Activated naive CD4-positive, alpha-beta T cell treated with anti-CD3 and anti-CD28 coated beads for 36 hours (primary cell): ENCODE results near the gene ITPRIP. TPM values are rescaled to one million over a fixed set of nuclear protein-coding genes. Genes with fewer than 3 reads are reported as not detected.

Experiments
- CTCF ChIA-PET: fragments of 350-600 bp; sonication (Branson Sonifier 250); formaldehyde crosslinking; loops from one replicate; lab custom pipeline; 2021; ENCODE audit warnings: antibody characterized with exemption; lab: Charles Lee
- DNase-seq: peaks from one replicate; pipeline ENCODE4 v3.0.0-alpha.2; 2020
- H3K27ac Mint-ChIP-seq: one replicate; pipeline ENCODE4 v1.8.0; 2021; ENCODE audit warnings: mild to moderate bottlenecking, mixed read lengths
- H3K27me3 Mint-ChIP-seq: one replicate; pipeline ENCODE4 v1.8.0; 2021; ENCODE audit warnings: low read depth, mixed read lengths
- H3K36me3 Mint-ChIP-seq: one replicate; pipeline ENCODE4 v1.8.0; 2021; ENCODE audit warnings: low read depth, mixed read lengths
- H3K4me1 Mint-ChIP-seq: one replicate; pipeline ENCODE4 v1.8.0; 2021; ENCODE audit warnings: low read depth, mixed read lengths
- H3K4me3 Mint-ChIP-seq: one replicate; pipeline ENCODE4 v1.8.0; 2021; ENCODE audit warnings: mild to moderate bottlenecking, moderate library complexity, mixed read lengths
- H3K9me3 Mint-ChIP-seq: one replicate; pipeline ENCODE4 v1.8.0; 2021; ENCODE audit warnings: mixed read lengths
- intact Hi-C: fragments of 100-400 bp; cut with micrococcal nuclease; formaldehyde crosslinking; loops from one replicate; pipeline ENCODE4 v1.15.1; 2023
- total RNA-seq, 2 experiments: library from RNA; stranded (reverse); gene quantifications; one replicate each; pipeline ENCODE4 v1.2.3, GENCODE V29; 2021

ITPRIP gene
- total RNA-seq, 2 experiments from 2014 or later: 24.5 to 25.3 TPM

DNA sequence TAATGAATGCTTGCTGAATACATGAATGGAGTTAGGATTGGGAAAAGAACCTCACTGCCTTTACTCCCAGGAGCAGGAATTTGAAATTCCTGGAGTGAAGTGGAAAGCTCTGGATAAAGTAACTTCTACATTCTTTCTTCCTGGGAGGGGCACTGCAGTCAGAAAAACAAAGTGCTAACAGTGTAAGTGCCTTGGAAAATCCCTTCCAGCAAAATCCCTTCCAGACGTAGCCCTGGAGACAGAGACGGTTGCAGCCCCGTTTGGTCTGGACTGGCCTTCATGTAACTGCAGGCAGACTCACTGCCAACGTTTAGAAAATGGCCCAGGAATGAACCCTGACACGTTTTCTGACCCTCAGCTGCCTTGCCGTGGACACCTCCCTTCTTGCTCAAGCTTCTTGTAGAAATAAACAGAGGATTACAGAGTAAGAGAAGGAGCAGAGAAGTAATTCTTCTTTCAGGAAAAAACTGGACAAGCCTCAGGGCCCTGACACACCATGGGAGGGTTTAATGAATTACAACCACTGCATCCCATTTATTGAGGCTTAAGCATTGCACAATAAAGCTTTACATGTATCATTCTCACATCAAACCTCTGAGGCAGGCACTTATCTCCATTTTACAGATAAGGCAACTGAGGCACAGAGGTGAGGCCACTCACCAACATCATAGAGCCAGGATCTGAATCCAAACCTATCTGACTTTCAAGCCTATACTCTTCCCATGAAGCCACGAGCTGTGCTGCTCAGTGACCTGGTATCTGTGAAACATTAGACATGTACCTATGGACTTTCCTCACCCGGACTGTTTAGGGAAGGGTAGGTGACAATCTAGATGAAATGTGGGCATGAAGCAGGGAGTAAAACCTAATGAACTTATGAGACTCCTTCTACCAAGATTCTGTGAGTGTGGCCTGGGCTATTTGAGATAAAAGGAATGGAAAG lies 7.8 kb downstream of the ITPRIP start:
- H3K27me3 Mint-ChIP-seq: no peaks in the 10 kb centered on the region
- H3K27ac Mint-ChIP-seq: peak overlapping the region; percentile 96
- peaks cover 98% of the 10 kb centered on the region for H3K4me1 Mint-ChIP-seq
- intact Hi-C loops: loop anchor here (10.0 kb wide), 1 partner anchor 636 kb away; no protein-coding TSS in a partner anchor
- no peaks in the 10 kb centered on the region for H3K9me3 Mint-ChIP-seq
- H3K36me3 Mint-ChIP-seq: peaks cover 12% of the 10 kb centered on the region
- H3K4me3 Mint-ChIP-seq: no peak overlapping the region
- no peak for DNase-seq
- CTCF ChIA-PET: interaction anchor here (0.8 to 11.4 kb wide), 7 partner anchors 9 to 55 kb away, joined by 3 to 63 read pairs (median 3); partner anchors contain the start of genes CFAP58 and ITPRIP

DNA sequence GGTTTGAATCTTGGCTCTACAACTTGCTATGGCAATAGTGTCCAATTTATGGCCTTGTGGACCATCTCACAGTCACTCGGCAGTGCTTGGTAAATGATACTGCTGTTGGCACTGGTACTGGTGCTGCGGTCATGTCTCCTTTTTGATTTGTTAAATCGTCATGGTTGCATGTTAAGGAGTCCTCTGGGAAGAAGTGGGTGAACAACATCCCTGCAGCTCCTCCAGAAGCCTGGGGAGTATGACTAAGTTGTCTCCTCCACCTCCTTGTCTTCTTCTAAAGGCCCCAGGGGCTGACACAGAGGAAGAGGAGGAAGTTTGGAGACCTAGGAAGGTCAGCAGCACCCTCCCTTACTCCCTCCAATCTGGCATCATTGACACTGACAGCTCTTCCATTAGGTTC lies 8.5 kb downstream of the ITPRIP start:
- Mint-ChIP-seq H3K36me3 (peaks cover 15% of the 10 kb centered on the region), H3K27me3 (no peaks in the 10 kb centered on the region), H3K27ac (peak overlapping the region; percentile 96), H3K4me3 (no peak overlapping the region), H3K4me1 (peaks cover 98% of the 10 kb centered on the region), H3K9me3 (no peaks in the 10 kb centered on the region)
- CTCF ChIA-PET: interaction anchor here (0.8 to 11.4 kb wide), 7 partner anchors 9 to 55 kb away, joined by 3 to 63 read pairs (median 3); partner anchors contain the start of gene ITPRIP
- intact Hi-C loops: loop anchor here (1.0 to 10.0 kb wide), 8 partner anchors 9 to 635 kb away; partner anchors contain the start of genes CFAP43, ITPRIP and STN1
- no peak for DNase-seq

DNA sequence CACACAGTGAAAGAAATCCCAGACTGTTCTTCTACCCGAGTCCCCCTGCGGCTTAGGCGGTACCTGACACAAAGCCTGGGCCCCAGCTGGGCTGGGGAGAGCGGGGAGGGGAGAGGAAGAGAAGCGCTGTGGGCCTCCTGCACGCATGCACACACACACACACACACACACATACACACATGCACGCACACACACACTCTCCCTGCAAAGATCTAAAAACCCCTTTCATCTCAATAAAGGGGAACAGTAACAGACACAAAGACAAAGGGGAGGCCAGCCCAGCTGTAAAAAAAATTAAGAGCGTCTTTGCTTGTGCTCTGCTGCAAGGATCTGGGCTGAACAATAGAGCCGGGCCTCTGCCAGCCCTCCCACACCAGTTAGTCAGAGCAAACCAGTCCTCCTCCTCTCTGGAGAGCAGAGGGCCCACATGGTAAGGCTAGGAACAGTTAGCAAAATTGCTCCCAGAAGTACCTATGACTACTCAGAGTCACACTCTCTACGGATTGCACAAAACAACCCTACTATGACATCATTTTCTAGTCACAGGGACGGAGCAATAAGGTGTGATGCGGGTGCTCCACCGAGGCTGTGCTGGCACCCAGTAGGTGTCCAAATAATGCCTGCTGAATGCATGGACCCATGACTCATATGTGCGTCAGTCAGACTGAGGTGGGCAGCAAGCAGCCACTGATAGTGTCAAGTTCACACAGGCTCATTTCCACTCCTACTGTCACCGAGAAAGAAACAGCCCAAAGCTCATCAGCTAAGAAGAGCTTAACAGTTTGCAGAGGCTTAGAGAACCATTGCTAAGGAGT lies 9.2 kb downstream of the ITPRIP start:
- intact Hi-C loops: loop anchor here (1.0 kb wide), 7 partner anchors 9 to 411 kb away; partner anchors contain the start of genes CFAP43, ITPRIP and STN1
- H3K4me3 Mint-ChIP-seq: peak overlapping the region; percentile 72
- peaks cover 98% of the 10 kb centered on the region for H3K4me1 Mint-ChIP-seq
- no peaks in the 10 kb centered on the region for H3K27me3 Mint-ChIP-seq
- CTCF ChIA-PET: interaction anchor here (0.8 to 11.4 kb wide), 7 partner anchors 10 to 54 kb away, joined by 3 to 63 read pairs (median 3); partner anchors contain the start of gene ITPRIP
- peak overlapping the region; percentile 96 for H3K27ac Mint-ChIP-seq
- no peaks in the 10 kb centered on the region for H3K9me3 Mint-ChIP-seq
- H3K36me3 Mint-ChIP-seq: peaks cover 20% of the 10 kb centered on the region
- DNase-seq: peak; percentile 94

DNA sequence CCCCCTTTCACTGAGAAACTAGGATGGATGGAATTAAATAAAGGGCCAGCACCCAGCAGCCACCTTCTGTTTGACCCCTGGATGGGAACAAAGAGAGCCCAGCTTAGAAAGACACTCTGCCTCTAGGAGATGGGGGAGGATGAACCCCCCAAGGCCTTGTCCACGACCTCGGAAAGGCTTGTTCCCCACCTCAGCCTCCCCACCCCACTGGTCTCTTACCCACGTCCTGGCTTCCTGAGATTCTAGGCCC lies 9.7 kb downstream of the ITPRIP start:
- CTCF ChIA-PET: interaction anchor here (2.4 to 11.4 kb wide), 3 partner anchors 10 to 22 kb away, joined by 13 to 63 read pairs (median 18); partner anchors contain the start of gene ITPRIP
- DNase-seq: no peak
- Mint-ChIP-seq H3K36me3 (peaks cover 21% of the 10 kb centered on the region), H3K4me1 (peaks cover 98% of the 10 kb centered on the region), H3K4me3 (peak overlapping the region; percentile 72), H3K27ac (peak overlapping the region; percentile 96), H3K9me3 (no peaks in the 10 kb centered on the region), H3K27me3 (no peaks in the 10 kb centered on the region)
- intact Hi-C loops: no loop called here

DNA sequence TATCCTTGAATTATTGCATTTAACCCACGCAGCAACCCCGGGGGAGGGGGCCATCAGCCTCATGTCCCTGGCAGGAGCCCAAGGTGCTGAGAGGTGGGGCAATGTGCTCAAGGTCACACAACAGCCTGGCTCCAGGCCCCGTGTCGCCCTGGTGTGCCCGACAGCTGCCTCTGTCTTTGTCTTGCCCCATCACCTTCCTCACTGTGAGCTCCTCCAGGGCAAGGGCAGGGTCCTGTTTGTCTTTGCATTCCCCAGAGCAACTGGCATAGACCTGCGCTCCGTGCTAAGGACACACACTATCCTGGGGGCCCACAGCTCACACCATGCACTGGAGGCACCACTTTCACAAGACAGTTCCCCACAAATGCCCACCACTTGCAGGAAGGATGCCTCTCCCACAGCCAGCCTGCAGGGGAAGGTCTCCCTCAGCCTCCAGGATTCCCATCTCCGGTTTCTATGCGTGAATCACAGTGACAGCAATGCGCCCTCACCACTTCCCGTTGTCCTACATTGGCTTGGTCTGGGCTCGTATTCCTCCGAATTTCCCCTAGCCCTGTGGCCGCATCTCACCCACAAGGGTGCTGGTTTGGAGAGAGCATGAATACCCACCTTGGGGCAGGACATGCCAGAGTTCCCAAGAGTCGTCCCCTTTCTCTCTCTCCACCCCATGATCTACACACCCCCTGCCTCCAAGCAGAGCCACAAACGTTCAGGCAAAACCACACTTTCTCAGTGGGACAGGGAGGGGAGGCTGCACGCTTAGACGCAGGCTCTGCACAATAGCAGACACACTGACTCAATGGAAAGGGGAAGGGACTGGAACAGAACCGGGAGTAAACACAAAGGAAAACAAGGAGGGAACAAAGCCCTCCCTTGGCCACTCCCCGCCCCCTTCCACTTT lies 10.3 kb downstream of the ITPRIP start:
- H3K9me3 Mint-ChIP-seq: no peaks in the 10 kb centered on the region
- H3K4me3 Mint-ChIP-seq: peak overlapping the region; percentile 72
- CTCF ChIA-PET: interaction anchor here (2.4 to 11.4 kb wide), 2 partner anchors 11 to 22 kb away, joined by 13 to 63 read pairs; partner anchors contain the start of gene ITPRIP
- peak; percentile 44 for DNase-seq
- peaks cover 98% of the 10 kb centered on the region for H3K4me1 Mint-ChIP-seq
- H3K27ac Mint-ChIP-seq: peak overlapping the region; percentile 96
- H3K27me3 Mint-ChIP-seq: no peaks in the 10 kb centered on the region
- intact Hi-C loops: no loop called here
- peaks cover 18% of the 10 kb centered on the region for H3K36me3 Mint-ChIP-seq

DNA sequence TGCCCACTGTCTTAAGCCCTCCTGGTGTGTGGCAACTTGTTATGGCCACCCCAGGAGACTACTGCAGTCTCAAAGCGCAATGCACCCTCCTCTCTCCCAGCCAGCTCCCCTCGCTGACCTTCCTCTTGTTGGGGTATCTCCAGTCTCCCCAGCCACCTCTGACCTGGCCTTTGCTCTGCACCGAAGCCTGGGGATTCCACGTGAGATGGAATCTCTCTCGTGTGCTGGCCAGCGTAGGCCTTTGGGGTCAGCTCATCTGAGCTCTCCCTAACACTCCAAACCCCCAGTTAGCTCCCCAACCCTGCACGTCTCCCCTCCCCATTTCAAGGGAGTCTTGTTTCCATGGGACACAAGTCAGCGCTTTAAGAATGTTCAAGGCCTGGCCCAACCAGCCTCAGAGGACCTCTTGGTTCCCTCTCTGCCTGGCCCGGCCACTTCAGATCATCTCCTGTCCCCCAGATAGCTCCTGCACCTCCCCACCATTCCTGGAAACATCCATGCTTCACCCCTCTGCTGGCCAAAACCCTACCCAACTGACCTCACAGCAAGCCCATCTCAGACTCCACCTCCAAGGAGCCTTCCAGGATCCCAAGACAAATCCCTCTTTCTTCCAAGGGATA lies 11.2 kb downstream of the ITPRIP start:
- intact Hi-C loops: no loop called here
- no peak for DNase-seq
- peak overlapping the region; percentile 72 for H3K4me3 Mint-ChIP-seq
- H3K27me3 Mint-ChIP-seq: no peaks in the 10 kb centered on the region
- CTCF ChIA-PET: interaction anchor here (0.8 to 11.4 kb wide), 3 partner anchors 21 to 34 kb away, joined by 3 to 63 read pairs (median 4); no protein-coding TSS in a partner anchor
- peaks cover 100% of the 10 kb centered on the region for H3K4me1 Mint-ChIP-seq
- no peaks in the 10 kb centered on the region for H3K9me3 Mint-ChIP-seq
- peaks cover 16% of the 10 kb centered on the region for H3K36me3 Mint-ChIP-seq
- H3K27ac Mint-ChIP-seq: peak overlapping the region; percentile 72

DNA sequence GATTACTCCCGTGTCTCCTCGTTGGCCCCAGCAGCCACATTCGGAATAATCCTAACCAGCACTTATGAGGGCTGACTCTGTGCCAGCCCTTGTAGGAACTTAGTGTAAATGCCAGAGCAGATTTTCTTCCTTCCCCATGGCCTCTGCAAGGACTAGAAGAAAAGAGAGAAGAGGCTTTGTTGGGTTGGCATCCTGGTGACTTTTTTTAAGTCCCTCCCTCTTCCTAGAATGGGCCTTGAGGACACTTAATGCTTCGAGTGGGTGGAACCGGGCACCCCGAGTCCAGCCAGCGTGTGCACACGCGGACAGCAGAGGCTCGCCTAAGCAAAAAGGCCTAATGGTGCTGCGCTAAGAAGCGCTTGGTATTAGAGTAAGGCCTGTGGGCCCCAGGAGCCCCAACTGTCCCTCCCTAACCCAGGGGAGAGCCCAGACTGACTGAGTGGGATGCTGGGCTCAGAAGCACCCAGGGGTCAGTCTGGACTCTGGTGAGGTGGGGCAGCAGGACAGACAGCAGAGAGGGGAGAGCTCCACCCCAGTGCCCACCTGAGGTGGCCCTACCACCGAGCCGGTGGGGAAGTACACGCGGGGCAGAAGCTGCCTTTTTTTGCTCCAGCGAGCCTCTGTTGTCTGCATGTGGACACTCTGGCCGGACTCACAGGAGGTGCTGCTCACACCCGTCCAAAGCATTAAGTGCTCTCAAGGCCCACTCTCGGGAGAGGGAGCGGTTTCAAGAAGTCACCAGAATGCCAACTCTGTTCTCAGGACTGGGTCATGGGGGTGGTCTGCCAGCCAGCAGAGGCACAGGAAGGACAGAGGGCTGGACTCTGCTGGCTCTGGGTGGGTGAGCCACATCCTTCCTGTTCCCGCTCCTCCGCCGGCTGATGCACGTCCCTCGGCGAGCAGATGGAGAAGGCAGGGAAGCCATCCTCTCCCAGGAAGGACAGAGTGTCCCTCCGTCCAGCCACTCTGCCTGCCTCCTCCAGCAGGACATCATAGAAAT lies 12.5 kb downstream of the ITPRIP start:
- Mint-ChIP-seq H3K27me3 (no peaks in the 10 kb centered on the region), H3K4me3 (no peak overlapping the region), H3K36me3 (peaks cover 18% of the 10 kb centered on the region), H3K4me1 (peaks cover 98% of the 10 kb centered on the region), H3K9me3 (no peaks in the 10 kb centered on the region), H3K27ac (peak overlapping the region; percentile 81)
- CTCF ChIA-PET: interaction anchor here (1.3 to 11.4 kb wide), 2 partner anchors 19 to 51 kb away, joined by 5 to 63 read pairs; no protein-coding TSS in a partner anchor
- intact Hi-C loops: no loop called here
- no peak for DNase-seq

DNA sequence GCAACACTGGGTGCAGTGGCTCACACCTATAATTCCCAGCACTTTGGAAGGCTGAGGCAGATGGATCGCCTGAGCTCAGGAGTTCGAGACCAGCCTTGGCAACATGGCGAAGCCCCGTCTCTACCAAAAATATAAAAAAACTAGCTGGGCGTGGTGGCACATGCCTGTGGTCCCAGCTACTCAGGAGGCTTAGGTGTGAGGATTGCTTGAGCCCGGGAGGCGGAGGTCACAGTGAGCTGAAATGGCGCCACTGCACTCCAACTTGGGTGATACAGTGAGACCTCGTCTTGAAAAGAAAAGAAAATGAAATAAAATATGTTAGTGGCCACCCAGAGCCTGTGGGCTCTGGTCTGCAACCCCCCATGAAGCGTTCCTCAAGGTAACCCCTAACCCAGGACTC lies 13.3 kb downstream of the ITPRIP start:
- no peak for DNase-seq
- H3K4me3 Mint-ChIP-seq: peak overlapping the region; percentile 62
- peaks cover 18% of the 10 kb centered on the region for H3K36me3 Mint-ChIP-seq
- H3K9me3 Mint-ChIP-seq: no peaks in the 10 kb centered on the region
- CTCF ChIA-PET: interaction anchor here (1.3 to 11.4 kb wide), 4 partner anchors 19 to 50 kb away, joined by 4 to 63 read pairs (median 6); no protein-coding TSS in a partner anchor
- no peaks in the 10 kb centered on the region for H3K27me3 Mint-ChIP-seq
- intact Hi-C loops: no loop called here
- peak overlapping the region; percentile 81 for H3K27ac Mint-ChIP-seq
- peaks cover 98% of the 10 kb centered on the region for H3K4me1 Mint-ChIP-seq

DNA sequence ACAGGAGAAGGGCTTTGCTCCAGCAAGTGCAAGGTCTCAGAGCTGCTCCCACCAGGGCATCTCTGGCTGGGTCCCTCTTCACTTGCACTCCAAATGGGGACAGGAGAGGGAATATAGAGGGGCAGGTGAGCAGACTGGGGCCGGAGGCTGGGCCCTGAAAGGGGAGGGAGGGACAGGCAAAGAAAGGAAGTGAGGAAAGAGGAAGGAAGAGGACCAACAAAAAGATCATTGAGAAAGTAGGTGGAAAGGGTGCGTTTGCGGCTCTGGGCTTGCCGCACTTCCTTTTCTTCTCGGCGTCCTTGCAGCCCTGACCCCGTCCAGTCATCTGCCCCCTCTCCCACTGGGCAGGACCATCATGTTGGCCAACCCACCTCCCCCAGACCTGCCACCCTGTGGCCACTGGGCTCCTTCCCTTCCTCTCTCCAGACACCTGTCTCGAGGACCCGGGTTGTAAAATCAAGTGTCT lies 14.0 kb downstream of the ITPRIP start:
- Mint-ChIP-seq H3K4me1 (peaks cover 98% of the 10 kb centered on the region), H3K36me3 (peaks cover 18% of the 10 kb centered on the region), H3K4me3 (peak overlapping the region; percentile 62), H3K27ac (peak overlapping the region; percentile 81), H3K27me3 (no peaks in the 10 kb centered on the region), H3K9me3 (no peaks in the 10 kb centered on the region)
- CTCF ChIA-PET: interaction anchor here (1.3 to 11.4 kb wide), 4 partner anchors 18 to 50 kb away, joined by 4 to 63 read pairs (median 6); no protein-coding TSS in a partner anchor
- intact Hi-C loops: no loop called here
- peak; percentile 34 for DNase-seq
